HepG2 (cell line): ENCODE results near the gene MT1F. TPM values are rescaled to one million over a fixed set of nuclear protein-coding genes. Genes with fewer than 3 reads are reported as not detected.

Experiments used
- ATAC-seq: fragments of 200-7000 bp; cut with Tn5 transposase; 3 replicates; pipeline ENCODE4 v1.9.1; 2020; ENCODE audit warnings: mild to moderate bottlenecking, moderate library complexity
- BruUV-seq: library from RNA; stranded (reverse); fragments of 400-500 nt; replicated peaks from 2 replicates; lab custom pipeline; 2021; lab: Mats Ljungman, UMichigan
- CTCF ChIA-PET: fragments of 300-600 bp; formaldehyde crosslinking; extraction: SDS; loops from one replicate; lab custom pipeline; 2021; ENCODE audit warnings: low total read pairs, inconsistent platforms, low intra/inter-chr PET ratio; lab: Yijun Ruan, JAX
- POLR2A ChIA-PET: fragments of 350-600 bp; sonication (Branson Sonifier 250); formaldehyde crosslinking; loops from one replicate; lab custom pipeline; 2020; ENCODE audit warnings: antibody characterized with exemption, inconsistent platforms; lab: Yijun Ruan, JAX
- DNase-seq: peaks from one replicate; pipeline ENCODE4 v3.0.0-alpha.2; 2015; ENCODE audit warnings: low spot score
- FAIRE-seq: peaks from 3 replicates; lab custom pipeline; 2011; peaks lifted over from hg19 to GRCh38; lab: Jason Lieb, UNC
- H2AFZ ChIP-seq: one replicate; pipeline ENCODE4 v1.6.1; 2011; ENCODE audit warnings: low read length, inconsistent platforms
- H3K27ac ChIP-seq: fragments of 300-600 bp; 3 replicates; pipeline ENCODE4 v1.8.0; 2011; ENCODE audit warnings: mixed run types, mild to moderate bottlenecking, mixed read lengths, low read length, inconsistent platforms; ENCODE audit not compliant: insufficient read depth; ENCODE audit errors: extremely low read length
- H3K27me3 ChIP-seq, 2 experiments: fragments of 200-600 bp in 1 of 2; 2 replicates in 1 of 2; 3 replicates in 1 of 2; pipeline versions ENCODE4 v1.6.0 to v1.8.0; 2011; ENCODE audit warnings: low read length in 2 of 2, mild to moderate bottlenecking in 2 of 2, moderate library complexity in 2 of 2, inconsistent platforms in 1 of 2; ENCODE audit not compliant: insufficient read depth in 2 of 2, control insufficient read depth in 1 of 2
- H3K36me3 ChIP-seq, 2 experiments: fragments of 200-600 bp in 1 of 2; replicated peaks in 1 of 2; 2 replicates in 1 of 2; 3 replicates in 1 of 2; pipeline versions ENCODE4 v1.5.1 to v1.8.0; 2011; ENCODE audit warnings: low read length in 2 of 2, inconsistent platforms in 1 of 2; ENCODE audit not compliant: insufficient read depth in 2 of 2, control insufficient read depth in 1 of 2
- H3K4me1 ChIP-seq: 2 replicates; pipeline ENCODE4 v1.5.1; 2012; ENCODE audit warnings: low read length, inconsistent platforms; ENCODE audit not compliant: insufficient read depth
- H3K4me2 ChIP-seq: 2 replicates; pipeline ENCODE4 v1.6.0; 2011; ENCODE audit warnings: low read depth, low read length, inconsistent platforms
- H3K4me3 ChIP-seq, 3 experiments: fragments of 200-600 bp in 1 of 3; sonication (generic), shearing (Covaris generic) in 1 of 3; replicated peaks in 1 of 3; 2 replicates each; pipeline ENCODE4 v1.5.1; 2011 to 2016; ENCODE audit warnings: low read length in 3 of 3, inconsistent platforms in 2 of 3, low read depth in 2 of 3, mild to moderate bottlenecking in 2 of 3, control low read depth in 1 of 3, mixed read lengths in 1 of 3; ENCODE audit not compliant: insufficient read depth in 1 of 3
- H3K79me2 ChIP-seq: one replicate; pipeline ENCODE4 v1.6.1; 2011; ENCODE audit warnings: low read length, inconsistent platforms; ENCODE audit not compliant: insufficient read depth
- H3K9ac ChIP-seq: 2 replicates; pipeline ENCODE4 v1.6.0; 2011; ENCODE audit warnings: mild to moderate bottlenecking, low read depth, low read length, inconsistent platforms; ENCODE audit not compliant: insufficient read depth
- H3K9me3 ChIP-seq: 2 replicates; pipeline ENCODE4 v1.5.1; 2012; ENCODE audit warnings: mild to moderate bottlenecking, low read length
- H4K20me1 ChIP-seq: 2 replicates; pipeline ENCODE4 v1.6.0; 2011; ENCODE audit warnings: inconsistent platforms, mild to moderate bottlenecking, low read length, moderate library complexity; ENCODE audit not compliant: insufficient read depth
- ASH2L ChIP-seq: fragments of 300-600, 200-600 bp; sonication (generic); IDR thresholded peaks from 2 replicates; pipeline ENCODE4 v1.7.0; 2017; ENCODE audit warnings: low read depth, mild to moderate bottlenecking, moderate library complexity, mixed read lengths, low read length; ENCODE audit not compliant: insufficient read length
- MLXIP ChIP-seq: sonication (generic); formaldehyde crosslinking; IDR thresholded peaks from 2 replicates; pipeline ENCODE4 v1.9.0; 2021; ENCODE audit warnings: missing genetic modification reagents, borderline replicate concordance
- NFYB ChIP-seq: sonication (generic); formaldehyde crosslinking; IDR thresholded peaks from 2 replicates; pipeline ENCODE4 v1.4.0; 2020; ENCODE audit warnings: missing genetic modification reagents
- NR2C2 ChIP-seq: sonication (generic); formaldehyde crosslinking; IDR thresholded peaks from 2 replicates; pipeline ENCODE4 v1.4.0; 2020; ENCODE audit warnings: missing genetic modification reagents, mild to moderate bottlenecking, moderate library complexity, borderline replicate concordance
- SIN3B ChIP-seq: fragments of 150-350 bp; IDR thresholded peaks from 2 replicates; pipeline ENCODE4 v1.6.1; 2014; ENCODE audit warnings: low read length
- TCF12 ChIP-seq, 2 experiments: fragments of 450-650 bp in 1 of 2; sonication (generic) in 1 of 2; formaldehyde crosslinking in 1 of 2; IDR thresholded peaks; 2 replicates each; pipeline versions ENCODE4 v1.6.1 to v1.8.0; 2017 to 2022; ENCODE audit warnings: antibody characterized with exemption in 1 of 2, mild to moderate bottlenecking in 1 of 2, missing genetic modification reagents in 1 of 2, moderate library complexity in 1 of 2
- XRCC5 ChIP-seq: fragments of 200-400 bp; formaldehyde crosslinking; optimal IDR thresholded peaks from 2 replicates; pipeline ENCODE3; 2017; ENCODE audit warnings: mild to moderate bottlenecking, low read length
- ZBTB7A ChIP-seq: sonication (generic); formaldehyde crosslinking; IDR thresholded peaks from 2 replicates; pipeline ENCODE4 v1.8.0; 2022; ENCODE audit warnings: mild to moderate bottlenecking, missing genetic modification reagents
- ZHX1 ChIP-seq: sonication (generic); formaldehyde crosslinking; IDR thresholded peaks from 2 replicates; pipeline ENCODE4 v1.8.1; 2022; ENCODE audit warnings: low read depth, mild to moderate bottlenecking, missing genetic modification reagents
- ZMAT3 ChIP-seq: sonication (generic); formaldehyde crosslinking; conservative IDR thresholded peaks from 2 replicates; pipeline ENCODE4 v1.7.0; 2021; ENCODE audit warnings: missing genetic modification reagents
- ZNF160 ChIP-seq: sonication (generic); formaldehyde crosslinking; IDR thresholded peaks from 2 replicates; pipeline ENCODE4 v1.8.0; 2022; ENCODE audit warnings: mild to moderate bottlenecking, inconsistent platforms, missing genetic modification reagents
- ZNF367 ChIP-seq: sonication (generic); formaldehyde crosslinking; IDR thresholded peaks from 2 replicates; pipeline ENCODE4 v1.4.0; 2020; ENCODE audit warnings: missing genetic modification reagents, borderline replicate concordance
- ZNF501 ChIP-seq: sonication (generic); formaldehyde crosslinking; IDR thresholded peaks from 2 replicates; pipeline ENCODE4 v1.5.1; 2020; ENCODE audit warnings: mild to moderate bottlenecking, moderate library complexity, missing genetic modification reagents
- WGBS: methylation state at CpG from one replicate; pipeline ENCODE4 v1.1.6; 2017; ENCODE audit warnings: low lambda C conversion rate; 5-methylcytosine and 5-hydroxymethylcytosine counted together
- in situ Hi-C: cut with HindIII; loops from 2 replicates; pipeline ENCODE4 v1.10.0; 2017; ENCODE audit warnings: low pct_unique_long_range_greater_than_20kb; ENCODE audit not compliant: extremely low pct_ligation_motif_present
- intact Hi-C: fragments of 100-400 bp; cut with micrococcal nuclease; formaldehyde crosslinking; loops from one replicate; pipeline ENCODE4 v1.10.0; 2022; ENCODE audit not compliant: unreplicated experiment
- polyA plus RNA-seq, 8 experiments: library from polyadenylated mRNA; depleted of rRNA in 3 of 8; stranded (reverse) in 7 of 8; unstranded in 1 of 8; fragments of >200 nt; fragmentation: Illumina TruSeq in 4 of 8; extraction: Trizol in 4 of 8; gene quantifications; 2 replicates each; pipeline versions ENCODE4 v1.2.1 to v1.2.3, GENCODE V29; 2011 to 2016; ENCODE audit warnings: low read depth in 4 of 8, missing spikeins in 1 of 8, mixed read lengths in 1 of 8; ENCODE audit not compliant: insufficient read depth in 1 of 8
- total RNA-seq, 5 experiments: library from RNA; depleted of rRNA; stranded (reverse); fragments of >200 nt; fragmentation: Illumina TruSeq; extraction: Trizol; gene quantifications; 2 replicates each; pipeline ENCODE4 v1.2.3, GENCODE V29; 2016; ENCODE audit warnings: low read depth in 1 of 5

MT1F gene
- total and polyA plus RNA-seq, 2 of the 13 experiments (the other 11 are each of a cell fraction or from before 2014, with no cell fraction given) = 1.9 to 169 TPM

- POLR2A ChIA-PET = interaction anchor here (1.3 kb wide), 1 partner anchor 22 kb away, joined by 6 read pairs; the partner anchor contains the start of gene MT2A
- Histone ChIP-seq H3K4me1 (peaks cover 45% of the 10 kb centered on the region), H3K4me2 (no peak overlapping the region), H2AFZ (no peak overlapping the region), H3K27me3 (peaks cover 6 to 69% of the 10 kb centered on the region in 2 experiments; a peak in 4 of 5 replicates), H3K9me3 (no peaks in the 10 kb centered on the region), H4K20me1 (no peaks in the 10 kb centered on the region), H3K36me3 (no peaks in the 10 kb centered on the region), H3K27ac (no peak overlapping the region), H3K4me3 (no peak overlapping the region), H3K9ac (no peak overlapping the region), H3K79me2 (no peaks in the 10 kb centered on the region)
- CTCF ChIA-PET = no interaction called here
- FAIRE-seq = no peak
- TF ChIP-seq TCF12 (IDR thresholded peaks at IDR 0.05) (no peak), TCF12 (CRISPR knock-in tag; IDR thresholded peaks at IDR 0.05) (no peak), SIN3B (no peak), ZHX1 (CRISPR knock-in tag) (no peak), ZMAT3 (CRISPR knock-in tag) (no peak), ZBTB7A (CRISPR knock-in tag) (no peak), ASH2L (no peak), MLXIP (CRISPR knock-in tag) (no peak), NR2C2 (CRISPR knock-in tag) (no peak), ZNF501 (CRISPR knock-in tag) (no peak), ZNF160 (CRISPR knock-in tag) (no peak), XRCC5 (no peak), NFYB (CRISPR knock-in tag) (no peak), ZNF367 (CRISPR knock-in tag) (no peak)
- no peak for DNase-seq
- intact Hi-C loops (no loop called here), in situ Hi-C loops (no loop called here)
- 38% methylated on average over 3 of the region's 3 CpGs for WGBS
- no TSS peak for BruUV-seq
- no peak for ATAC-seq
Observed at GRCh38 chr16:56630134-56630533, 27.6 kb upstream of the MT1F start.
